Hematopoietic multipotent progenitor cell treated with erythropoietin and hydrocortisone succinate and interleukin-3 and kit ligand, for 15 days (in vitro differentiated cells): ENCODE results near the gene MUC20.
"Not testable (repeated sequence)": the region's sequence is repeated elsewhere in the genome, so short reads cannot be mapped to it uniquely, and the experiment has no call there.

ENCODE experiments used
- DNase-seq: peaks from one replicate; pipeline ENCODE4 v3.0.0-alpha.2; 2015; ENCODE audit warnings: low spot score

Gene MUC20

GRCh38 chr3:195770841-195771645 is 50.3 kb downstream of the MUC20 start:
- DNase-seq = not testable (repeated sequence)

- no peak for DNase-seq
Observed at GRCh38 chr3:195771646-195772300, 51.0 kb downstream of the MUC20 start.

GRCh38 chr3:195773956-195774537 is 53.3 kb downstream of the MUC20 start:
- no peak for DNase-seq

GRCh38 chr3:195774917-195775316 is 54.1 kb downstream of the MUC20 start:
- no peak for DNase-seq

GRCh38 chr3:195777975-195778374 is 57.2 kb downstream of the MUC20 start:
- no peak for DNase-seq

GRCh38 chr3:195781236-195781635 is 60.5 kb downstream of the MUC20 start:
- not testable (repeated sequence) for DNase-seq
